ENCODE results near the gene ERI3.

The ERI3 gene

GRCh38 chr1:44265656-44266358 lies 89.2 kb downstream of the ERI3 start:
- H3K27ac ChIP-seq: no peak overlapping the region
- no peak for TF ChIP-seq Cebpa-rat (IDR thresholded peaks at IDR 0.05)
- peaks cover 25% of the 10 kb centered on the region; the same call in 1 of the 2 replicates for H4K20me1 ChIP-seq
- H3K27me3 ChIP-seq: no peaks in the 10 kb centered on the region
- peaks cover 59% of the 10 kb centered on the region; the same call in 1 of the 2 replicates for H3K36me3 ChIP-seq
- H3K4me2 ChIP-seq: no peak overlapping the region
- H3K4me1 ChIP-seq: no peaks in the 10 kb centered on the region
- no peaks in the 10 kb centered on the region for H3K9me3 ChIP-seq
- no peak overlapping the region for H3K4me3 ChIP-seq
- no peak overlapping the region for H3K9ac ChIP-seq

- Histone ChIP-seq H3K4me2 (no peak overlapping the region), H3K9me3 (no peaks in the 10 kb centered on the region), H3K4me1 (no peaks in the 10 kb centered on the region), H3K9ac (no peak overlapping the region), H4K20me1 (peaks cover 26% of the 10 kb centered on the region), H3K4me3 (no peak overlapping the region), H3K36me3 (peaks cover 54% of the 10 kb centered on the region; the same call in 1 of the 2 replicates), H3K27me3 (no peaks in the 10 kb centered on the region), H3K27ac (no peak overlapping the region)
- no peak for TF ChIP-seq Cebpa-rat (IDR thresholded peaks at IDR 0.05)
Observed at GRCh38 chr1:44264451-44264771, 90.6 kb downstream of the ERI3 start.

- Histone ChIP-seq H3K4me2 (no peak overlapping the region), H3K4me1 (0 out of 2 replicates have a peak, but pooled peaks cover under 1% of the 10 kb centered on the region), H3K9ac (no peak overlapping the region), H3K36me3 (peaks cover 56% of the 10 kb centered on the region; the same call in 1 of the 2 replicates), H3K27me3 (no peaks in the 10 kb centered on the region), H3K4me3 (no peak overlapping the region), H4K20me1 (peaks cover 32% of the 10 kb centered on the region), H3K27ac (no peak overlapping the region), H3K9me3 (no peaks in the 10 kb centered on the region)
- TF ChIP-seq Cebpa-rat (IDR thresholded peaks at IDR 0.05): no peak
Observed at GRCh38 chr1:44263568-44264450, 91.2 kb downstream of the ERI3 start.

GRCh38 chr1:44262816-44263567 lies 92.1 kb downstream of the ERI3 start:
- Histone ChIP-seq H3K4me1 (peaks cover 9% of the 10 kb centered on the region; the same call in 1 of the 2 replicates), H4K20me1 (peaks cover 40% of the 10 kb centered on the region), H3K27me3 (no peaks in the 10 kb centered on the region), H3K36me3 (peaks cover 63% of the 10 kb centered on the region; the same call in 1 of the 2 replicates), H3K9ac (no peak overlapping the region), H3K4me3 (no peak overlapping the region), H3K27ac (no peak overlapping the region), H3K4me2 (no peak overlapping the region), H3K9me3 (no peaks in the 10 kb centered on the region)
- no peak for TF ChIP-seq Cebpa-rat (IDR thresholded peaks at IDR 0.05)

GRCh38 chr1:44262414-44262813 lies 92.6 kb downstream of the ERI3 start:
- Histone ChIP-seq H3K4me1 (peaks cover 9% of the 10 kb centered on the region; the same call in 1 of the 2 replicates), H4K20me1 (peaks cover 46% of the 10 kb centered on the region), H3K27ac (no peak overlapping the region), H3K4me3 (no peak overlapping the region), H3K9me3 (no peaks in the 10 kb centered on the region), H3K9ac (no peak overlapping the region), H3K36me3 (peaks cover 66% of the 10 kb centered on the region; the same call in 1 of the 2 replicates), H3K4me2 (no peak overlapping the region), H3K27me3 (no peaks in the 10 kb centered on the region)
- no peak for TF ChIP-seq Cebpa-rat (IDR thresholded peaks at IDR 0.05)

- Histone ChIP-seq H3K9ac (no peak overlapping the region), H3K4me1 (peaks cover 9% of the 10 kb centered on the region; the same call in 1 of the 2 replicates), H3K36me3 (peaks cover 66% of the 10 kb centered on the region; the same call in 1 of the 2 replicates), H3K4me3 (no peak overlapping the region), H4K20me1 (peaks cover 47% of the 10 kb centered on the region), H3K4me2 (no peak overlapping the region), H3K27ac (no peak overlapping the region), H3K27me3 (no peaks in the 10 kb centered on the region), H3K9me3 (no peaks in the 10 kb centered on the region)
- no peak for TF ChIP-seq Cebpa-rat (IDR thresholded peaks at IDR 0.05)
Observed at GRCh38 chr1:44261962-44262361, 93.1 kb downstream of the ERI3 start.

GRCh38 chr1:44261171-44261817 lies 93.8 kb downstream of the ERI3 start:
- TF ChIP-seq Cebpa-rat (IDR thresholded peaks at IDR 0.05): no peak
- Histone ChIP-seq H3K9me3 (no peaks in the 10 kb centered on the region), H3K4me2 (no peak overlapping the region)

GRCh38 chr1:44260792-44261170 lies 94.3 kb downstream of the ERI3 start:
- Histone ChIP-seq H3K27ac (no peak overlapping the region), H4K20me1 (peaks cover 47% of the 10 kb centered on the region), H3K27me3 (no peaks in the 10 kb centered on the region), H3K9ac (no peak overlapping the region), H3K9me3 (no peaks in the 10 kb centered on the region), H3K4me3 (no peak overlapping the region), H3K4me1 (peaks cover 9% of the 10 kb centered on the region; the same call in 1 of the 2 replicates), H3K36me3 (peaks cover 68% of the 10 kb centered on the region), H3K4me2 (no peak overlapping the region)
- no peak for TF ChIP-seq Cebpa-rat (IDR thresholded peaks at IDR 0.05)

More at GRCh38 chr1:44261171-44261817, 93.8 kb downstream of the ERI3 start:
- no peak overlapping the region for H3K27ac ChIP-seq
- peaks cover 9% of the 10 kb centered on the region; the same call in 1 of the 2 replicates for H3K4me1 ChIP-seq
- H3K4me3 ChIP-seq: no peak overlapping the region
- no peaks in the 10 kb centered on the region for H3K27me3 ChIP-seq
- H3K9ac ChIP-seq: no peak overlapping the region
- peaks cover 66% of the 10 kb centered on the region for H3K36me3 ChIP-seq
- H4K20me1 ChIP-seq: peaks cover 47% of the 10 kb centered on the region

GRCh38 chr1:44259090-44259489 lies 96.0 kb downstream of the ERI3 start:
- Histone ChIP-seq H3K4me2 (no peak overlapping the region), H3K36me3 (peaks cover 66% of the 10 kb centered on the region), H3K27ac (no peak overlapping the region), H3K9ac (no peak overlapping the region), H3K4me3 (no peak overlapping the region), H3K4me1 (peaks cover 9% of the 10 kb centered on the region; the same call in 1 of the 2 replicates), H3K27me3 (no peaks in the 10 kb centered on the region), H3K9me3 (no peaks in the 10 kb centered on the region), H4K20me1 (peaks cover 47% of the 10 kb centered on the region)
- TF ChIP-seq Cebpa-rat (IDR thresholded peaks at IDR 0.05): no peak
